Panc1 (cell line): Measurements from ENCODE around the gene MAPK8.

Experiments
- SIN3A ChIP-seq: IDR thresholded peaks from 2 replicates; pipeline ENCODE4 v1.6.1; 2012; ENCODE audit warnings: low read depth, mild to moderate bottlenecking, low read length, moderate library complexity, borderline replicate concordance; ENCODE audit not compliant: insufficient read depth
- TF ChIP-seq, protein P1 (sequence below): fragments of 450-650 bp; IDR thresholded peaks from 2 replicates; pipeline ENCODE4 v1.5.1; 2017; ENCODE audit warnings: mild to moderate bottlenecking
- TF ChIP-seq, protein P2 (sequence below), 2 experiments: IDR thresholded peaks; 2 replicates each; pipeline ENCODE4 v1.6.1; 2011 to 2012; ENCODE audit warnings: low read depth in 2 of 2, control low read depth in 1 of 2, low read length in 1 of 2, mild to moderate bottlenecking in 1 of 2, moderate library complexity in 1 of 2; ENCODE audit not compliant: insufficient read depth in 1 of 2

DNA sequence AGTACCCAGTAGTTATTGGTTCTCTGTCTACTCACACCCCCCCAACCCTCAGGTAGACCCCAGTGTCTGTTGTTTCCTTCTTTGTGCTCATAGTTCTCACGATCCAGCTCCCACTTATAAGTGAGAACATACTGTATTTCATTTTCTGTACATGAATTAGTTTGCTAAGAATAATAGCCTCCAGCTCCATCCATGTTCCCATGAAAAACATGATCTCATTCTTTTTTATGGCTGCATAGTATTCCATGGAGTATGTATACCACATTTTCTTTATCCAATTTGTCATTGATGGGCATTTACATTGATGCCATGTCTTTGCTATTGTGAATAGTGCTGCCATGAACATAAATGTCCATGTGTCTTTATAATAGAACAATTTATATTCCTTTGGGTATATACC, 29.4 kb upstream of the MAPK8 start:
- TF ChIP-seq, protein P1, sequence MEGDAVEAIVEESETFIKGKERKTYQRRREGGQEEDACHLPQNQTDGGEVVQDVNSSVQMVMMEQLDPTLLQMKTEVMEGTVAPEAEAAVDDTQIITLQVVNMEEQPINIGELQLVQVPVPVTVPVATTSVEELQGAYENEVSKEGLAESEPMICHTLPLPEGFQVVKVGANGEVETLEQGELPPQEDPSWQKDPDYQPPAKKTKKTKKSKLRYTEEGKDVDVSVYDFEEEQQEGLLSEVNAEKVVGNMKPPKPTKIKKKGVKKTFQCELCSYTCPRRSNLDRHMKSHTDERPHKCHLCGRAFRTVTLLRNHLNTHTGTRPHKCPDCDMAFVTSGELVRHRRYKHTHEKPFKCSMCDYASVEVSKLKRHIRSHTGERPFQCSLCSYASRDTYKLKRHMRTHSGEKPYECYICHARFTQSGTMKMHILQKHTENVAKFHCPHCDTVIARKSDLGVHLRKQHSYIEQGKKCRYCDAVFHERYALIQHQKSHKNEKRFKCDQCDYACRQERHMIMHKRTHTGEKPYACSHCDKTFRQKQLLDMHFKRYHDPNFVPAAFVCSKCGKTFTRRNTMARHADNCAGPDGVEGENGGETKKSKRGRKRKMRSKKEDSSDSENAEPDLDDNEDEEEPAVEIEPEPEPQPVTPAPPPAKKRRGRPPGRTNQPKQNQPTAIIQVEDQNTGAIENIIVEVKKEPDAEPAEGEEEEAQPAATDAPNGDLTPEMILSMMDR = no peak
- TF ChIP-seq, protein P2, sequence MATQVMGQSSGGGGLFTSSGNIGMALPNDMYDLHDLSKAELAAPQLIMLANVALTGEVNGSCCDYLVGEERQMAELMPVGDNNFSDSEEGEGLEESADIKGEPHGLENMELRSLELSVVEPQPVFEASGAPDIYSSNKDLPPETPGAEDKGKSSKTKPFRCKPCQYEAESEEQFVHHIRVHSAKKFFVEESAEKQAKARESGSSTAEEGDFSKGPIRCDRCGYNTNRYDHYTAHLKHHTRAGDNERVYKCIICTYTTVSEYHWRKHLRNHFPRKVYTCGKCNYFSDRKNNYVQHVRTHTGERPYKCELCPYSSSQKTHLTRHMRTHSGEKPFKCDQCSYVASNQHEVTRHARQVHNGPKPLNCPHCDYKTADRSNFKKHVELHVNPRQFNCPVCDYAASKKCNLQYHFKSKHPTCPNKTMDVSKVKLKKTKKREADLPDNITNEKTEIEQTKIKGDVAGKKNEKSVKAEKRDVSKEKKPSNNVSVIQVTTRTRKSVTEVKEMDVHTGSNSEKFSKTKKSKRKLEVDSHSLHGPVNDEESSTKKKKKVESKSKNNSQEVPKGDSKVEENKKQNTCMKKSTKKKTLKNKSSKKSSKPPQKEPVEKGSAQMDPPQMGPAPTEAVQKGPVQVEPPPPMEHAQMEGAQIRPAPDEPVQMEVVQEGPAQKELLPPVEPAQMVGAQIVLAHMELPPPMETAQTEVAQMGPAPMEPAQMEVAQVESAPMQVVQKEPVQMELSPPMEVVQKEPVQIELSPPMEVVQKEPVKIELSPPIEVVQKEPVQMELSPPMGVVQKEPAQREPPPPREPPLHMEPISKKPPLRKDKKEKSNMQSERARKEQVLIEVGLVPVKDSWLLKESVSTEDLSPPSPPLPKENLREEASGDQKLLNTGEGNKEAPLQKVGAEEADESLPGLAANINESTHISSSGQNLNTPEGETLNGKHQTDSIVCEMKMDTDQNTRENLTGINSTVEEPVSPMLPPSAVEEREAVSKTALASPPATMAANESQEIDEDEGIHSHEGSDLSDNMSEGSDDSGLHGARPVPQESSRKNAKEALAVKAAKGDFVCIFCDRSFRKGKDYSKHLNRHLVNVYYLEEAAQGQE (IDR thresholded peaks at IDR 0.05; ENCODE audit: insufficient read depth in 1 of 2, low read depth in 2 of 2, low read length in 1 of 2) = no peak
- no peak for TF ChIP-seq SIN3A
